GM12878 (cell line): Measurements from ENCODE around the gene EP400. TPM values are rescaled to one million over a fixed set of nuclear protein-coding genes. Genes with fewer than 3 reads are reported as not detected.

Experiments
- ATAC-seq: fragments of 200-7000 bp; cut with Tn5 transposase; 3 replicates; pipeline ENCODE4 v1.9.1; 2020; ENCODE audit warnings: mild to moderate bottlenecking, moderate library complexity
- BruUV-seq: library from RNA; stranded (reverse); fragments of 400-500 nt; replicated peaks from 2 replicates; lab custom pipeline; 2021; lab: Mats Ljungman, UMichigan
- CTCF ChIA-PET: fragments of 300-600 bp; sonication (Branson Sonifier 250); formaldehyde crosslinking; extraction: SDS; loops from one replicate; lab custom pipeline; 2021; ENCODE audit warnings: inconsistent platforms; lab: Yijun Ruan, JAX
- POLR2A ChIA-PET: fragments of 350-600 bp; formaldehyde crosslinking; extraction: SDS; loops from one replicate; lab custom pipeline; 2021; ENCODE audit warnings: inconsistent platforms; lab: Charles Lee
- RAD21 ChIA-PET: fragments of 300-600 bp; sonication (Branson Sonifier 250); formaldehyde crosslinking; loops from one replicate; lab custom pipeline; 2023; ENCODE audit warnings: antibody characterized with exemption; ENCODE audit not compliant: unreplicated experiment; lab: Charles Lee
- SMC1A ChIA-PET: fragments of 300-600 bp; sonication (Branson Sonifier 250); formaldehyde crosslinking; loops from one replicate; lab custom pipeline; 2023; ENCODE audit not compliant: unreplicated experiment, uncharacterized antibody; lab: Charles Lee
- DNase-seq: peaks from one replicate; pipeline ENCODE4 v3.0.0-alpha.2; 2011; ENCODE audit warnings: low read depth, low spot score
- FAIRE-seq: peaks from 3 replicates; lab custom pipeline; 2011; peaks lifted over from hg19 to GRCh38; lab: Jason Lieb, UNC
- H2AFZ ChIP-seq: 2 replicates; pipeline ENCODE4 v1.6.0; 2011; ENCODE audit warnings: low read depth, low read length, control low read depth; ENCODE audit not compliant: control insufficient read depth
- H3K27ac ChIP-seq: 2 replicates; pipeline ENCODE4 v1.5.1; 2011; ENCODE audit warnings: control low read depth; ENCODE audit not compliant: control insufficient read depth, insufficient read depth
- H3K27me3 ChIP-seq, 2 experiments: replicated peaks in 1 of 2; 2 replicates each; pipeline versions ENCODE4 v1.6.0 to v1.6.1; 2011; ENCODE audit warnings: low read length in 1 of 2; ENCODE audit not compliant: control insufficient read depth in 2 of 2, insufficient read depth in 2 of 2
- H3K36me3 ChIP-seq, 2 experiments: 2 replicates each; pipeline ENCODE4 v1.5.1; 2011; ENCODE audit warnings: low read length in 1 of 2; ENCODE audit not compliant: control insufficient read depth in 2 of 2, insufficient read depth in 2 of 2
- H3K4me1 ChIP-seq: 2 replicates; pipeline ENCODE4 v1.6.1; 2011; ENCODE audit warnings: mild to moderate bottlenecking, low read length, moderate library complexity, mixed read lengths; ENCODE audit not compliant: control insufficient read depth, insufficient read depth
- H3K4me2 ChIP-seq: 2 replicates; pipeline ENCODE4 v1.6.0; 2011; ENCODE audit warnings: control low read depth; ENCODE audit not compliant: control insufficient read depth, insufficient read depth
- H3K4me3 ChIP-seq: fragments of 200-600 bp; sonication (generic); 2 replicates; pipeline ENCODE4 v1.5.1; 2016
- H3K79me2 ChIP-seq: 2 replicates; pipeline ENCODE4 v1.6.0; 2011; ENCODE audit warnings: low read length; ENCODE audit not compliant: control insufficient read depth, insufficient read depth
- H3K9ac ChIP-seq: 2 replicates; pipeline ENCODE4 v1.8.0; 2011; ENCODE audit warnings: low read length, control low read depth, mixed read lengths; ENCODE audit not compliant: control insufficient read depth, insufficient read depth
- H3K9me3 ChIP-seq: replicated peaks from 3 replicates; pipeline ENCODE4 v1.5.1; 2011; ENCODE audit warnings: mild to moderate bottlenecking, low read length; ENCODE audit not compliant: control insufficient read depth, insufficient read depth
- H4K20me1 ChIP-seq: 2 replicates; pipeline ENCODE4 v1.6.0; 2011; ENCODE audit not compliant: control insufficient read depth, insufficient read depth
- CBX5 ChIP-seq: sonication (generic); IDR thresholded peaks from 2 replicates; pipeline ENCODE4 v1.6.1; 2016; ENCODE audit warnings: low read depth, moderate library complexity, mild to moderate bottlenecking, inconsistent platforms
- CREM ChIP-seq: IDR thresholded peaks from 2 replicates; pipeline ENCODE4 v1.6.1; 2014; ENCODE audit warnings: antibody characterized with exemption, low read depth
- CTCF ChIP-seq, 3 experiments: IDR thresholded peaks in 2 of 3; conservative IDR thresholded peaks in 1 of 3; 2 replicates each; pipeline ENCODE4 v1.5.1; 2011; ENCODE audit warnings: low read depth in 3 of 3, low read length in 3 of 3, mild to moderate bottlenecking in 3 of 3, control low read depth in 2 of 3, moderate library complexity in 2 of 3, inconsistent platforms in 1 of 3, mixed read lengths in 1 of 3; ENCODE audit not compliant: control insufficient read depth in 2 of 3, insufficient read depth in 1 of 3; ENCODE audit errors: extremely low read depth in 1 of 3
- E2F4 ChIP-seq: IDR thresholded peaks from 2 replicates; pipeline ENCODE4 v1.6.1; 2012; ENCODE audit warnings: low read depth, low read length, improper control_type of control experiment
- IKZF1 ChIP-seq: fragments of 450-650 bp; conservative IDR thresholded peaks from 2 replicates; pipeline ENCODE4 v1.6.1; 2017; ENCODE audit warnings: antibody characterized with exemption, mild to moderate bottlenecking
- MAX ChIP-seq: IDR thresholded peaks from 2 replicates; pipeline ENCODE4 v1.6.1; 2012; ENCODE audit warnings: low read depth, low read length, improper control_type of control experiment
- REST ChIP-seq: IDR thresholded peaks from 2 replicates; pipeline ENCODE4 v1.6.1; 2012; ENCODE audit warnings: mild to moderate bottlenecking, low read depth, low read length
- SREBF2 ChIP-seq: IDR thresholded peaks from 2 replicates; pipeline ENCODE4 v1.6.1; 2012; ENCODE audit warnings: mild to moderate bottlenecking, low read length
- TARDBP ChIP-seq: IDR thresholded peaks from 2 replicates; pipeline ENCODE4 v1.6.1; 2016; ENCODE audit warnings: borderline replicate concordance
- ZBED1 ChIP-seq: IDR thresholded peaks from 2 replicates; pipeline ENCODE4 v1.6.1; 2016; ENCODE audit warnings: borderline replicate concordance
- ZNF274 ChIP-seq: IDR thresholded peaks from one replicate; pipeline ENCODE4 v1.8.0; 2011; ENCODE audit not compliant: insufficient read length, insufficient read depth
- WGBS: methylation state at CpG from one replicate; pipeline ENCODE4 v1.1.6; 2016; ENCODE audit warnings: low lambda C conversion rate; ENCODE audit not compliant: insufficient replicate concordance, insufficient coverage; ENCODE audit errors: missing lambda C conversion rate; 5-methylcytosine and 5-hydroxymethylcytosine counted together
- in situ Hi-C: fragments of 300-500 bp; cut with MboI; formaldehyde crosslinking; loops from 9 replicates; pipeline ENCODE4 v1.14.3; 2018; ENCODE audit warnings: mixed read lengths
- intact Hi-C: fragments of 100-400 bp; cut with micrococcal nuclease; formaldehyde crosslinking; loops from one replicate; pipeline ENCODE4 v1.14.2; 2022; ENCODE audit not compliant: unreplicated experiment
- polyA plus RNA-seq, 11 experiments: library from polyadenylated mRNA; depleted of rRNA in 4 of 11; unstranded in 6 of 11; stranded (reverse) in 5 of 11; fragments of >200 nt; fragmentation: Nextera tagmentation in 4 of 11; fragmentation: Illumina TruSeq in 1 of 11; extraction: Ambion mirVana in 4 of 11; extraction: Trizol in 1 of 11; gene quantifications; 1 replicate in 1 of 11; 2 replicates in 10 of 11; pipeline versions ENCODE4 v1.2.1 to v1.2.3, GENCODE V29; 2011 to 2016; ENCODE audit warnings: inconsistent platforms in 2 of 11, missing spikeins in 2 of 11, low read depth in 1 of 11
- total RNA-seq, 4 experiments: library from RNA; depleted of rRNA in 3 of 4; stranded (reverse); fragments of >200 nt in 3 of 4; fragmentation: Illumina TruSeq in 1 of 4; extraction: Trizol in 1 of 4; gene quantifications; 2 replicates each; pipeline versions ENCODE4 v1.2.1 to v1.2.3, GENCODE V29; 2013 to 2021

The EP400 gene
- total and polyA plus RNA-seq, 10 of the 15 experiments (the other 5 are each of a cell fraction or from before 2014, with no cell fraction given): 3.8 to 44.2 (median 8.4) TPM

GRCh38 chr12:131910302-131911027 is 39.3 kb upstream of the EP400 start:
- BruUV-seq: no TSS peak
- ChIA-PET SMC1A (no interaction called here), RAD21 (no interaction called here), POLR2A (no interaction called here), CTCF (no interaction called here)
- ATAC-seq (no peak), FAIRE-seq (no peak)
- intact Hi-C loops (no loop called here), in situ Hi-C loops (no loop called here)
- Histone ChIP-seq H3K27ac (no peak overlapping the region), H3K36me3 (no peaks in the 10 kb centered on the region; a peak in 2 of 4 replicates), H3K4me3 (no peak overlapping the region), H4K20me1 (no peaks in the 10 kb centered on the region), H3K9me3 (no peaks in the 10 kb centered on the region), H3K9ac (no peak overlapping the region), H3K79me2 (no peaks in the 10 kb centered on the region), H3K4me2 (no peak overlapping the region), H2AFZ (no peak overlapping the region)
- WGBS: 87% methylated on average over 23 of the region's 23 CpGs
- TF ChIP-seq TARDBP: no peak
- TF ChIP-seq REST: no peak
- TF ChIP-seq IKZF1: no peak
- no peak for TF ChIP-seq CBX5
- no peak for TF ChIP-seq CREM
- TF ChIP-seq ZBED1: no peak
- TF ChIP-seq E2F4: no peak
- no peak for TF ChIP-seq MAX
- TF ChIP-seq ZNF274: no peak
- no peak for TF ChIP-seq SREBF2
- no peak for TF ChIP-seq CTCF (IDR thresholded peaks at IDR 0.05 in 2 of 3, conservative IDR thresholded peaks at IDR 0.05 in 1 of 3; ENCODE audit: control insufficient read depth in 2 of 3, extremely low read depth in 1 of 3, insufficient read depth in 1 of 3, low read depth in 3 of 3, low read length in 3 of 3)
- TF ChIP-seq, all 136 proteins: peak for 0
- Histone ChIP-seq H3K4me1 (no peaks in the 10 kb centered on the region), H3K27me3 (no peaks in the 10 kb centered on the region)
- no peak for DNase-seq
